ENCODE results near the gene PRKCA.

PRKCA gene

GRCh38 chr17:66495035-66495434, 192.6 kb downstream of the PRKCA start:
- DNase-seq: no peak

GRCh38 chr17:66496306-66496705, 193.9 kb downstream of the PRKCA start:
- DNase-seq: no peak

DNA sequence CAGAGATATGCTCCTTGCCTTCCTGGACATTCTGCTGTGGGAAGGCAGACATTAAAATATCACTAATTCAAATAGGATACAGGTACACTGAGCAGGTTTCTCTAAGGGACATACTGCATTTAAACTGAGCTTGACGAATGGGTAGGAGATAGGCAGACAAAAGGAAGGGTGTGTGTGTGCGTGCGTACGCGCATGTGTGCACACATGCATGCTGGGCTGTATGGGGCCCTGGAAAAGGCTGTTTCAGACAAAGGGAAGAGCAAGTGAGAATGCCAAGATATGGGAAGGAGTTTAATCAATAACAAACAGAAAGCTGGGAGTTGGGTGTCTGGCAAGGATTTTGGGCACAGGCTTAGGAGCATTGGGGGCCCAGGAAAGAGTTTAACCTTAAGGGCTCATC, 196.2 kb downstream of the PRKCA start:
- no peak for DNase-seq

DNA sequence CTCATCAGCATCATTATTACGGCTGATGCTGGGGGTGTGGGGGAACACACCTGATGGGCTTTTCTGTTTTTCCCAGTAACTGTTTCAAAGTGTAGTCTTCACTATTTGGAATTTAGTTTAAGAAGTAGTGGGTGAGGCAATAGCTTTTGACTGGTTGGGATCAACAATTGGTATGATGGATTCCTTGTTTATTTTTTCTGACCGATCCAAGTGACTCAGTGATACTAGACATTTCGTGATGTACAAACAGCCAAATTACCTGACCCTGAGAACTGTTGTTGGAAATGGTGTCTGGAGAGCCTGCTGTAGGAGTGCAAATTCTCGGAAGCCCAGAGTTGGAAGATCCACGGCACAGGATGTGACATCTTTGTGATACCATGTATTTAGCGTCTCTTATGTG, 204.2 kb downstream of the PRKCA start:
- DNase-seq: no peak

DNA sequence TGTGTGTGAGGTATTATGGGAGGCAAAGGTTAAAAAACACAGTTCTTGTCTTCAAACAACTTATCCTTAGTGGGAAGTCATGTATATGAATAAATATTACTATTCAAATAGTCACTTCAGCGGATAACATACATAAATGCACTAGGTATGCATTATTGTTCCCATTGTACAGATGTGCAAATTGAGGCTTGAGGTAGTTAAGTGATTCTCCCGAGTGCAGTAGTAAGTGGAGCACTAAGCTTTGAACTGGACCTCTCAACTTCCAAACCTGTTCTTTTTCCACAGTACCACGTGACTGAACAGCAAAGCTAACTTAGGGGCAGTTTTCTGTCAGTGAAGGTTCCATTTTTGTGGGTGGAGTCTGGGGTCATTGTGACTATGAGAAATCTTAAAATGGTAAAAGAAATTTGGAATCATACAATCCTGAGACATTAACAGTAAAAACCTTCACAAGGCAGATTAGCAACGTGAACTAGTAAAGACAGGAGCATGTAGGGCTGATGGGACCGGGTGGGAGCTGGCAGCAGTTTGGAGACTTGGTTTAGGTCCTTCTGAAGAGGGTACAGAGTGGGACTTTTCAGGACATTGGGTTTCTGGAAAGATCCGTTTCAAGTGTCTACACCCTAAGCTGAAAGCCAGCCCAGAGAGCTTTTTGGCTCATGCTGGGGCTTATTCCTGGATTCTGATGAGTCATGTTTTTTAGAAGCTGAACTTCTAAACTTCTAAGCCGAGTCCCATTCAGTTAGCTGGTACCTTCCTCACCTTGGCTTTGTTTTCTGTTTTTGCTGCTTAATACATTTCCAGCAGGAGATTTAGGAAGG, 204.9 kb downstream of the PRKCA start:
- no peak for DNase-seq

DNA sequence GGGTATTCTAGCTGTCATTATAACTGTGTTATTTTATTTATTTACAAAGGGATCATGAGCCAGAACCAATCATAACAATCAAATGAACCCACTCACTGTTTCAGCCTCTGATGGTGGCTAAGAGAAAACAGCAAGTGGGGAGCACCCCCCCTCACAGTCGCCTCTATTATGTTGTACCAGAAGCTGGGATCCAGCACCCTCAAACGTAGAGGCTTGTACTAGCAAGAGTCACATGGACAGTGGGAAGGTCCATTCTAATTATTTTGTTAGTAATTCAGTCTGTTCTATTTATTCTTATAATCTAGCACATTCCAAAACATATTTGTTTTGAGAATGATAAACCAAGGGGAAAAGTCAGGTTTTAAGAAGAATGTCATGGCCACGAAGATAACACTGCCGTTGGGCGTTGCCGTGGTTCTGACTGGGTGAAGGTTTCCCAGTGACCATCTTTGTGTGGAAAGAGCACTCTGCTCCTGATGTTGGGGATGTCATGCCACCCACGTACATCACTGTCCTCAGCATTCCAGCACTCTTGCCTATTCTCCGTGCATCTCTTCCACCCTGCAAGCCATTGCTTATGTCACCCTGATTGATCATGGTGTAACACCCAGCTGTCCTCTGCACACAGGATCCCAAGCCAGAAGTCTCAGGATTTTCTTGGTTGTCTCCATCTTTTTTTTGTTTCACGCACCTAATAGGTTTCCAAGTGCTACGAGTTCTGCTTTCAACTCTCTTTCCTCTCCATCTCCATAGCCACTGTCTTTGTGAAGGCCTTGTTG, 205.8 kb downstream of the PRKCA start:
- no peak for DNase-seq

- peak; percentile 45 for DNase-seq
Measured at GRCh38 chr17:66508896-66509844, 206.8 kb downstream of the PRKCA start.

- no peak for DNase-seq
Measured at GRCh38 chr17:66509926-66510325, 207.5 kb downstream of the PRKCA start.

DNA sequence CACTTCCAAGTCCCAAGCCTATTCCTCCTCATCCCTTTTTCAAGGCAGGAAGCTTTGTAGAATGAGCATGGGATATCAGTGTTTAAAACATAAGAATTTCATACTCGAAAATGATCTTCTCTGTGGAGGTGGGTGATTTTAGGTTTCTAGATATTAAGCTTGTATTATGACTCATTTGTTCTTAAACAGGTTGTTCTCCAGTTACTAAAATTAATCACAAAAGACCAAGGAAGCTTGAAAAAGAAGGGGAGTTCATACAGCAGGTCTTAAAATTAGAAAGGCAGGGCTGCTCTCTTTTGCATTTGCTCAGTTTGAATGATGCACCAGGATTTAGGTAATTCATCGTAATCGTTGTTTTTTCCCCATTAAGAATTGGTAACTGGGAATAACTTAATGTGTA, 208.7 kb downstream of the PRKCA start:
- DNase-seq: no peak

DNA sequence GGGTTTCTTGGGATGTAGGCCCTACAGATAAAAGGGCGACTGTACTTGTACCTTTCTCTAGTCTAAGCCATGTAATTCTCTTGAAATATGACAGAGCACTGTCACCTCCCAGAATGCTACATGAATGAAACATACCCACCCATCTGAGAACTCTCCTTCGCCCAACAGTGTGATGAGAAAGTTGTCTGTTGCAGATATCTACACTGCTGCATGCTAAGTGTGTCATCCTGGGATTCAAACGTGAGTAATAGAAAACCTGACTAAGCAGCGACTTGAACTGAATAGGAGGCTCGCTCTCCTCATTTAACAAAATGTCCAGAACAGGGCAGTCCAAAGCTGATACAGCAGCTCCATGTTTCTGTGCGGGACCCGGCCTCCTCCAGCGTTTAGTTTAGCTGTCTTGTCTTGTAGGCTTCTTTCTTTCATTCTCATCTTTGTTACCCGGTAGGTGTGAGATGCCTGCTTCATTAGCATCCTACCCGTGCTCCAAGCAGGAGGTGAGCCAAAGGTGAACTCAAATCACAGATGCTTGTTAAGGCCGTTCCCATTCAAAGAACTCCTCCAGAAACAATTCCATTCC, 211.9 kb downstream of the PRKCA start:
- no peak for DNase-seq

- no peak for DNase-seq
Measured at GRCh38 chr17:66515974-66516373, 213.6 kb downstream of the PRKCA start.

DNA sequence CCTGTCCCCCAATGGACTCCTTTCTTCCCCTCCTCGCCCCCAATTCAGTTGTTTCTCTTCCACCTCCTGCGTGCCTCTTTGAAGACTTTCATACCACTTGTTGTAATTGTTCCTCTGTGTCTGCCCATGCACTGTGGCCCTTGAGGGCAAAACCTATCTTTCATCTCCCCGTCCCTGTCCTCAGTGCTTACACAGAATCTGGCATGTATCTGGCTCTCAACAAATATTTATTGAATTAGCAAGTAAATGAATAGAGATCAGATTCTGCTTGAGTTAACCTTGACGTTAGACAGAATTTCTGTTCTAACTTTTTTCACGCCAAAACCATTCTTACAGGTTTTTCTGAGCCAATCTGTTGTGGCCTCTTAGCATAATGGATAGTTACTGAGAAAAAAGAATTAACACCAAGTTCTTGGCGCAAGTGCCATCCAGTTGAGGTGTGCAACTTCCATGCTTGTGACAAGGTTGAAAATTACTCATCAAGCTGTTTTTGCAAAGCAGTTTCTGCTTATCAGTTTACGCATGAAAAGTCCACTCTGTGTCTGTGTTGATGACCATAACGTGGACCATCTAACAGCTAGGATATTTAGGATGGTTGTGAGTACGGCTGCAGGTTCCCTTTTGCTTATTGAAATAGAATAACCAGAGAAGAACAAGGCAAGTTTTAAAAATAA, 215.1 kb downstream of the PRKCA start:
- DNase-seq: no peak

- no peak for DNase-seq
Measured at GRCh38 chr17:66518108-66518507, 215.7 kb downstream of the PRKCA start.

GRCh38 chr17:66518677-66519076, 216.3 kb downstream of the PRKCA start:
- DNase-seq: no peak

GRCh38 chr17:66519154-66519553, 216.7 kb downstream of the PRKCA start:
- DNase-seq: no peak

DNA sequence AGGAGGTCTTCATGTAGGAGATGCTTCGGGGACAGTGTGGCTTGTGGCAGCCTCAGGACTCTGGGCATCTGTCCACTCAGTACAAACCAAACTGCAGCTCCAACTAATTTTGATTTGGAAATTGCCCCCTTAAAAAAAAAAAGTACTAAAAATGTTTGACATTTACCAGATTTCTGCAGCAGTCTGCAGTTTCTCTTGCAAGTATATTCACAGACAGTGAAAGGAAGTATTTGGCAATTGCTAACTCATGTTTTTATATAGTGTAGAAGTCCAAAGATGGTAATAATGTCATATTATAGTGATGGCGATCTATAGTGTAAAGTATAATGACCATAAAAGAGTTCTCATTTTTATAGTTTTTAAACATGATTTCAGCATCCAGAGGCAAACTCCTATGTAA, 218.6 kb downstream of the PRKCA start:
- no peak for DNase-seq

DNA sequence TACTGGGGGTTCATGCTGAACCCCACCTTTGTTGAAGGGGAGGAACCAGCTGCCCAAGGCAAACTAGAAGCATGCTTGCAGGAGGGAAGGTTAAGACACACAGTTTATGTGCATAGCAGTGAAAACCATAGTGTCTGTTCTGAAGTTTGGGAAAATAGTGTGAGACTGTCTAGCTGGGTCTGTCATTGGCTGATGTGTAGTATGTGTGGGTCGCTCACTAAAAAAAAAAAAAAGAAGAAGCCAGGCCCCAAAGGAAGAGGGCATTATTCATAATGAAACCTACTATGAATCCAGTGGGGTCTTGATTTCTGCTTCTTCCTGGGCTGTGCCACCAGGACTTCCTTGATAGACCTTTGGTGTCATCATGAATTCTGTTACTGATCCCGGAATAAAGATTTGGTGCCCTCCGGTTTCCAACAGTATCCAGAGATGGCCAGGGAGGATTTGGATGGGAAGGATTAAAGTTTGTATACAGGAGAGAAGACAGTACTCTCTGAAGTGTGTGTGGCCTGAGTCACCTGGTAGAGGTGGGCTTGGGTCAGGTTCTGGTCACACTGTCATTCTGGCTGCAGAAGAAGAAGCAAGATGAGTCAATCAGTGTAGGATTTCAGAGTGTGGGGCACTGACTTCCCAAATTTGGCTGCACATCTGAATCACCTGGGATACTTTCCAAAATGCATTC, 220.3 kb downstream of the PRKCA start:
- DNase-seq: no peak

DNA sequence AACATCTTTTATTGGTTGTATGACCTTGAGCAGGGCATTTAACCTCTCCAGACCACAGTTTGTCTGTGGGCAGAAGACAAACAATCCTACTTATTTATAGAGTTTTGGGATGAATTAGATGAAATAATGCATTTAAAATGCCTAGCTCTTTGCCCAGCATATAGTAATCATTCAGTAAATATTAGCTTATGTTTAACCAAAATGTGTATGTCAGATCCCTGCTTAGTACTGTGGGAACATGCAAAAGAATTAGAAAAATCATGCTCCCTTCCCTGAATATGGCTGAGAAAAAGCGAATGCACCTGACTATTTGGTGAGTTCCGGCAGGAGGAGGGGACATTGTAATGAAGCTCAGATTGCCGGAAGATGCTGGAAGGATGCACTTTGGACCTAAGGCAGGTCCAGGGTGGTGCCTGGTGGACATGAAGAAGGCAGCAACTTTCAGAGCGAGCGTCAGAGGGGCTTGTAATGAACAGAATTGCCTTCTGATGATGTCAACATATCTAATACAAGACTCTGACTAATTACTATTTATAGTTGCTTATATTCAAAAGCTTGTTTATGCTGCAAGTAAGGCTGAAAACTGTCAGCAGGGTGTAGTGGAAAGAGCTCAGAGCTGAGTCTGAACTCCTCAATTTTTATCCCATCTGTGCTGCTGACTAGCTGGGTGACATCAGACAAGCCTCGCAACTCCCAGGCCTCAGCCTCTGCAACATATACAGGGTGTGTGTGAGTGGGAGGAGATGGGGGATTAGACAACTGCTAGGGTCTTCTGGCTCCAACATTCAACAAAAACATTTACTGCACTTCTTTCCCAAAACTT, 221.2 kb downstream of the PRKCA start:
- DNase-seq: no peak

DNA sequence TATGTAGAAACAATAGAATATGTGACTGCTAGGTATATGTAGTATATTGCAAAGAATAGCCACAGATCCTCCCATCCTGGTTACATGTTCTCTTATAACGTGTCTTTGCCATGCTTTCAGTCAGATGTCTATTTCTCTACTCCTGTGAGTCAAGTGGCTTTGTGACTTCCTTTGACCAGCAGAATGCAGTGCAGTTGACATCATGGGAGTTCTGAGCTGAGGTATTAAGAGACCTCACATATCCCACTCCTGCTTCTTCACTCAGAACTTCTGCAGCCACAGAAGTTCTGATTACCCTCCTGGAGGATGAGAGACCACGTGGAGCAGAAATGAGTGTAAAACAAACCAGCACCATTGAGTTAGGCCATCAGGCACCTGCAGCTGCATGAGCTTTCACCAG, 222.5 kb downstream of the PRKCA start:
- no peak for DNase-seq

GRCh38 chr17:66525338-66525737, 222.9 kb downstream of the PRKCA start:
- DNase-seq: no peak

DNA sequence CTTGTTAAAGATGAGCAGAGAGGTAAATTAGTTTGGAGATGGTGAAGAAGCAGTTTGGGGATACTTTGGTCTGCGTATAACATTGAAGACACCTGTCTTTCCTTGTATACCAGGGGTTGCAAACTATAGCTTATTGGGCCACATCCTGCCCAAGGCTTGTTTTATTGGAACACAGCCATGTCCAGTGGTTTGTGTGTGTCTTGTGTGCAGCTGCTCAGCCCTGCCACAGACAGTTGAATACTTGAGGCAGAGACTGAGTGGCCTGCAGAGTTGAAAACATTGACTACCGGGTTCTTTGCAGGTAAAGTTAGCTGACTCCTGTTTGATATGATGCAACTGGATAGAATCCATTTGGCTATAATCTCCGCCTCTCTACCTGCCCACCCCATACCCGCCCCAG, 224.4 kb downstream of the PRKCA start:
- DNase-seq: no peak
